ENCODE measurements around the gene LINGO3.

LINGO3 gene

DNA sequence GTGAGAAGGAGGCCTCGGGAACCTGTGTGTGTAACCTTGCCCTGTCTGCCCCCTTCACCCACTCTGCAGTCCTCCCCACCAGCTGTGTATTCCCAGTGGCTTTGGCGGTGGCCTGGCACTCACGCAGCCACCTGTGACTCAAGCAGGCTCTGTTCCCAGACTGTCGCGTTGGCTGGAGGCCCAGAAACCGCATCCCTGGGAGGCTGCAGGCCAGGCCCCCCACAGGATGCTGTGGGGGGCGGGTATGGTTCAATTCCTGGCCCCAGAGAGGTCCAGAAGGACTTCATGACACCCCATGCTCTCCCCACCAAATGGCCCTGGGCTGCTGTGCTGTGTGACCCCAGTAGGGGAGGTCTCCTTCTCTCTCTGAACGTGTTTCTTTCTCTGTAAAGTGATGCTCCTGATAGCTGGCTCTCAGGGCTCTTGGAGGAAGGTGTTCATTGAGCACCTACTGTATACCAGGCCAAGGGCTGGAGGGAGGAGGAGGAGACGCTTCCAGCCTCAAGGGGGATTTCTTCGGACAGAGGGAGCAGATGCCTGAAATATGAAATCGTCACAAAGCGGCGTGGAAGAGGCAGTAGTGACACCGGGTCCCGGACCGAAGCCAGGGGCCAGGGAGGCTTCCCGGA, 1.9 kb upstream of the LINGO3 start:
- no peak overlapping the region for H3K4me2 ChIP-seq (ENCODE audit: low read length)
- no peaks in the 10 kb centered on the region for H3K9me3 ChIP-seq (replicated peaks; ENCODE audit: low read length)
- H3K4me1 ChIP-seq (ENCODE audit: control insufficient read depth, insufficient read depth, low read length): peaks cover 6% of the 10 kb centered on the region
- no peak overlapping the region for H3K9ac ChIP-seq (ENCODE audit: low read depth, low read length)
- H3K27me3 ChIP-seq (ENCODE audit: control insufficient read depth, insufficient read depth, low read length): peaks cover 39% of the 10 kb centered on the region
- H3K4me3 ChIP-seq (ENCODE audit: low read length): no peak overlapping the region
- H3K36me3 ChIP-seq (ENCODE audit: insufficient read depth, low read length): no peaks in the 10 kb centered on the region

GRCh38 chr19:2307518-2308012, 389 bp downstream of the LINGO3 start:
- Histone ChIP-seq H3K9me3 (replicated peaks; ENCODE audit: low read length) (no peaks in the 10 kb centered on the region), H3K4me3 (ENCODE audit: low read length) (no peak overlapping the region), H3K9ac (ENCODE audit: low read depth, low read length) (no peak overlapping the region), H3K27me3 (ENCODE audit: control insufficient read depth, insufficient read depth, low read length) (peaks cover 33% of the 10 kb centered on the region), H3K36me3 (ENCODE audit: insufficient read depth, low read length) (no peaks in the 10 kb centered on the region), H3K4me2 (ENCODE audit: low read length) (no peak overlapping the region), H3K4me1 (ENCODE audit: control insufficient read depth, insufficient read depth, low read length) (peaks cover 6% of the 10 kb centered on the region)

GRCh38 chr19:2306971-2307370, 983 bp downstream of the LINGO3 start:
- Histone ChIP-seq H3K9me3 (replicated peaks; ENCODE audit: low read length) (no peaks in the 10 kb centered on the region), H3K4me1 (ENCODE audit: control insufficient read depth, insufficient read depth, low read length) (peaks cover 10% of the 10 kb centered on the region), H3K4me3 (ENCODE audit: low read length) (no peak overlapping the region), H3K9ac (ENCODE audit: low read depth, low read length) (no peak overlapping the region), H3K36me3 (ENCODE audit: insufficient read depth, low read length) (no peaks in the 10 kb centered on the region), H3K27me3 (ENCODE audit: control insufficient read depth, insufficient read depth, low read length) (peaks cover 32% of the 10 kb centered on the region), H3K4me2 (ENCODE audit: low read length) (no peak overlapping the region)

DNA sequence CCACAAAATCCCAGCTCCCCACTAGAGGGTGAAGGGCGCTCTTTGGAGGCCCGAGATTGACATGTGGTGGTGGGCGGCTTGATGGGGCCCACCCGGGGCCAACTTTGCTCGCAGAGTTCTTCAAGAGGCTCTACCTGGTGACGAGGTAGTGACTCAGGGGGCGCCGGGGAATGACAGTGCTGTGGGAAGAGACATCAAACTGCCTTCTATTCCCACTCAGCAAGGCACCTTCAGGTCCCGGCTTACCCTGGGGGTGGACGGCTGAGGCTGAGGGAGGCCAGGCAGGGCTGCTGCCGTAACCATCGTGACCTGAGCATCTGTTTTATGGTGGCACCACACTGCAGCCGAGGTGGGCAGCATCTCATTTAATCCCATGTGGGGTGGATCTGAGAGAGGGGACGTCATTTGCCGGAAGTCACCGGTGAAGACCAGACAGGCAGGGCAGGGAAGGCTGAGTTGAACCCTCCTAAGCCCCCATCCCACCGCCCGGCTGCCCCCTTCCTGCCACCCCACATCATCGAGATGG, 1.6 kb downstream of the LINGO3 start:
- Histone ChIP-seq H3K27me3 (ENCODE audit: control insufficient read depth, insufficient read depth, low read length) (peaks cover 32% of the 10 kb centered on the region), H3K9me3 (replicated peaks; ENCODE audit: low read length) (no peaks in the 10 kb centered on the region), H3K4me1 (ENCODE audit: control insufficient read depth, insufficient read depth, low read length) (peaks cover 10% of the 10 kb centered on the region), H3K4me3 (ENCODE audit: low read length) (no peak overlapping the region), H3K36me3 (ENCODE audit: insufficient read depth, low read length) (no peaks in the 10 kb centered on the region), H3K4me2 (ENCODE audit: low read length) (no peak overlapping the region), H3K9ac (ENCODE audit: low read depth, low read length) (no peak overlapping the region)

DNA sequence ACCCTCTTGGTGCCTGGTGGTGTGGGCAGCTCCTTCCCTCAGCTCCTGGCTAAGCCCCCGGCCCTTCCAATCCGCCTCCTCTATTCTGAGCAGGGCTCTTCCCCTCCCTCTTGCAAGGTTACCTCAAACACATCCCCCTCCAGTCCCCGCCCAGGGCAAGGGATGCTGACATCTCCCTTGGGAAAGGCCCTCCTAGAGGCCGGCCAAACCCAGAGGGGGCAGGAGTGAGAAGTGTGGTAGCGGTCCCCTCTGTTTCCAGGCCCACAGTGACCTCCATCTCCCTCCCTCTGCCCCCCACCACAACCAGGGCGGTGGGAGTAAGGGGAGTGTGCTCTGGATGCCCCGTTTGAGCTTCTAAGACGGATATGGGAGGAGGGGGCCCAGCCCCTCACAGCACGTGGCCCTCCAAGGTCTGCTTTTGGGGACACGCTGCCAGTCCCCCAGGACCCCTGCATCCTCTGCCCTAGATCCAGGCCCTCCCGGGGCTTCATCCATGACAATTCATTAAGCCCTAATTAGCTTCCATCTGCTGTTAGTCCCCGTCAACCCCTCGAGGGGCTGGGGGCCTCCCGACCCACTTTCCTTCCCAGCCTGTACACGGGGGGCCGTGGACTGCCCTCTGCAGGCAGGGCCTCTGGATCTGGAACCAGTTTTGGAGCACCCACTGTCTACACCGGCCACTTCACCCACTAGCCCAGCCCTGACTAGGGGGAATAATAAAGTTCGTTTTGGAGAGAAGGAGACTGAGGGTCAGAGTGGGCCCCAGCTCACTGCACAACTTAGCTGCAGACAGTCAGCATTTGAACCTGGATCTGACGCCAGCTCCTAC, 2.3 kb downstream of the LINGO3 start:
- Histone ChIP-seq H3K36me3 (ENCODE audit: insufficient read depth, low read length) (no peaks in the 10 kb centered on the region), H3K9ac (ENCODE audit: low read depth, low read length) (no peak overlapping the region), H3K27me3 (ENCODE audit: control insufficient read depth, insufficient read depth, low read length) (peaks cover 32% of the 10 kb centered on the region), H3K4me2 (ENCODE audit: low read length) (no peak overlapping the region), H3K4me1 (ENCODE audit: control insufficient read depth, insufficient read depth, low read length) (peaks cover 10% of the 10 kb centered on the region), H3K9me3 (replicated peaks; ENCODE audit: low read length) (no peaks in the 10 kb centered on the region), H3K4me3 (ENCODE audit: low read length) (no peak overlapping the region)

GRCh38 chr19:2303211-2303798, 4.6 kb downstream of the LINGO3 start:
- peaks cover 22% of the 10 kb centered on the region for H3K27me3 ChIP-seq (ENCODE audit: control insufficient read depth, insufficient read depth, low read length)
- H3K9ac ChIP-seq (ENCODE audit: low read depth, low read length): no peak overlapping the region
- H3K4me2 ChIP-seq (ENCODE audit: low read length): no peak overlapping the region
- H3K4me1 ChIP-seq (ENCODE audit: control insufficient read depth, insufficient read depth, low read length): peaks cover 5% of the 10 kb centered on the region
- H3K36me3 ChIP-seq (ENCODE audit: insufficient read depth, low read length): no peaks in the 10 kb centered on the region
- no peaks in the 10 kb centered on the region for H3K9me3 ChIP-seq (replicated peaks; ENCODE audit: low read length)
- H3K4me3 ChIP-seq (ENCODE audit: low read length): no peak overlapping the region

GRCh38 chr19:2302319-2303210, 5.4 kb downstream of the LINGO3 start:
- H3K9ac ChIP-seq (ENCODE audit: low read depth, low read length): no peak overlapping the region
- H3K4me2 ChIP-seq (ENCODE audit: low read length): peak overlapping the region; percentile 43
- no peaks in the 10 kb centered on the region for H3K36me3 ChIP-seq (ENCODE audit: insufficient read depth, low read length)
- H3K27me3 ChIP-seq (ENCODE audit: control insufficient read depth, insufficient read depth, low read length): peaks cover 17% of the 10 kb centered on the region
- H3K4me3 ChIP-seq (ENCODE audit: low read length): peak overlapping the region; percentile 19
- peaks cover 5% of the 10 kb centered on the region for H3K4me1 ChIP-seq (ENCODE audit: control insufficient read depth, insufficient read depth, low read length)
- no peaks in the 10 kb centered on the region for H3K9me3 ChIP-seq (replicated peaks; ENCODE audit: low read length)

DNA sequence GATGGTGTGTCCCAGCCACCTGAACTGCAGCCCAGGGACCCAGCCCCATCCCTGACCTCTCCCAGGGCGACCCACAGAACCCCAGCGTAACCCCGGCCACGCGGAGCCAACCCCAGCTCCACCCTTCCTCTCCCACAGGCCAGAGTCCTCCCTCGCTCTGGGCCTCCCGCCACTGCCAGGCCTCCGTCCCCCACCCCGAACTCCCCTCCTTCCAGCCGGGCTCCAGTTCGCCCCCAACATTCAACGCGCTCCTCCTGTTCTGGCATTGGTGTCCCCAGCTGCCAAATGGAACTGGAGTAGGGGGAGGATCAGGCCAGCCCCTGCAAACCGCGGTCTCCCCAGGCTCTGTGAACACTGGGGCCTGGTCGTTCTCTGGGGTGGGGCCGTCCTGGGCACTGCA, 7.4 kb downstream of the LINGO3 start:
- Histone ChIP-seq H3K4me2 (ENCODE audit: low read length) (no peak overlapping the region), H3K4me3 (ENCODE audit: low read length) (no peak overlapping the region), H3K9ac (ENCODE audit: low read depth, low read length) (no peak overlapping the region), H3K4me1 (ENCODE audit: control insufficient read depth, insufficient read depth, low read length) (peaks cover 5% of the 10 kb centered on the region), H3K9me3 (replicated peaks; ENCODE audit: low read length) (no peaks in the 10 kb centered on the region), H3K27me3 (ENCODE audit: control insufficient read depth, insufficient read depth, low read length) (peaks cover 5% of the 10 kb centered on the region), H3K36me3 (ENCODE audit: insufficient read depth, low read length) (no peaks in the 10 kb centered on the region)

DNA sequence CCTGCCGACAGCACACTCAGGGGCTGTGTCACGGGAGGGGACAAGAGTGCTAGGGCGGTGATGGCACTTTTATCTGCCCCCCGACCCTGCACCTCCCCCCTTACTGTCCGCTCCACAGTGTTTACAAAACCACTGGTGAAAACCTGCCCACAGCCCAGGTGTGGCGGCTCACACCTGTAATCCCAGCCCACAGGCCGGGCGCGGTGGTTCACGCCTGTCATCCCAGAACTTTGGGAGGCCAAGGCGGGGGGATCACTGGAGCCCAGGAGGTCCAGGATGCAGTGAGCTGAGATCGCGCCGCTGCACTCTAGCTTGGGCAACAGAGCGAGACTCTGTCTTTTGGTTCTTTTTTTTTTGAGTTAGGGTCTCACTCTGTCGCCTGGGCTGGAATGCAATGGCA, 11.8 kb downstream of the LINGO3 start:
- H3K36me3 ChIP-seq (ENCODE audit: insufficient read depth, low read length): no peaks in the 10 kb centered on the region
- no peaks in the 10 kb centered on the region for H3K9me3 ChIP-seq (replicated peaks; ENCODE audit: low read length)
- peaks cover 9% of the 10 kb centered on the region for H3K27me3 ChIP-seq (ENCODE audit: control insufficient read depth, insufficient read depth, low read length)
- H3K4me3 ChIP-seq (ENCODE audit: low read length): no peak overlapping the region
- H3K9ac ChIP-seq (ENCODE audit: low read depth, low read length): no peak overlapping the region
- H3K4me2 ChIP-seq (ENCODE audit: low read length): no peak overlapping the region
- peaks cover 14% of the 10 kb centered on the region for H3K4me1 ChIP-seq (ENCODE audit: control insufficient read depth, insufficient read depth, low read length)

DNA sequence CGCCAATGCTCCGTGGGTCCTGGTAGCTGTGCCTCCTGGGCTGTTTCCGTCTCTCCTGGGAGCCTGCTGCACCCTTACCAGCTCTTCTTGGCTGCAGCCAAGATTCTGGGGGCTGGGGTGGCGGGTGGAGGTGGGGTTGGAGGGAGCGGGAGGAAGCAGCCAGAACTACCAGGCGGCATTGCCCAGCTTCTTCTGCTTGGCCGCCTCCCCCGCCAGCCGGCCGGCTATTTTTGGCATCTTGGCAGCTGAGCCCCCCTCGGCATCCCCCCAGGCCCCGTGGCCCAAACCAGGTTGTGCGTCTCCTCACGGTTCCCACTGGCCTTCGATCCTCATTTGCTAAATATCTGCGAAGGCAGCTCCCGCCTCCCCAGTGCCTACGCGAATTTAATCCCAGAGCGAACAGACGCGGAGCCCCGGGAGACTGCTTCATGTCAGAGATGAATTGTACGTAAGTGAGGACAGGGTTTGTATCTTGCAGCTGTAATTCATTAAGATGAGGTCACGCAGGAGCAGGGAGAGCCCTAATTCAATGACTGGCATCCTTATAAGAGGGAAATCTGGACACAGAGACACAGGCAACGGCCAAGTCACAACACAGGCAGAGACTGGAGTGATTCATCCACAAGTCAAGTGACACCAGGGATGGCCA, 13.1 kb downstream of the LINGO3 start:
- peaks cover 22% of the 10 kb centered on the region for H3K27me3 ChIP-seq (ENCODE audit: control insufficient read depth, insufficient read depth, low read length)
- no peak overlapping the region for H3K4me3 ChIP-seq (ENCODE audit: low read length)
- peak overlapping the region; percentile 1 for H3K9ac ChIP-seq (ENCODE audit: low read depth, low read length)
- H3K9me3 ChIP-seq (replicated peaks; ENCODE audit: low read length): no peaks in the 10 kb centered on the region
- peaks cover 22% of the 10 kb centered on the region for H3K4me1 ChIP-seq (ENCODE audit: control insufficient read depth, insufficient read depth, low read length)
- H3K36me3 ChIP-seq (ENCODE audit: insufficient read depth, low read length): no peaks in the 10 kb centered on the region
- peak overlapping the region; percentile 66 for H3K4me2 ChIP-seq (ENCODE audit: low read length)
